ENCODE measurements around the gene IL36B. TPM values are rescaled to one million over a fixed set of nuclear protein-coding genes. Genes with fewer than 3 reads are reported as not detected.

The IL36B gene
- total and polyA plus RNA-seq, 9 of the 15 experiments (the other 6 are each of a cell fraction or from before 2014, with no cell fraction given), result not detected

DNA sequence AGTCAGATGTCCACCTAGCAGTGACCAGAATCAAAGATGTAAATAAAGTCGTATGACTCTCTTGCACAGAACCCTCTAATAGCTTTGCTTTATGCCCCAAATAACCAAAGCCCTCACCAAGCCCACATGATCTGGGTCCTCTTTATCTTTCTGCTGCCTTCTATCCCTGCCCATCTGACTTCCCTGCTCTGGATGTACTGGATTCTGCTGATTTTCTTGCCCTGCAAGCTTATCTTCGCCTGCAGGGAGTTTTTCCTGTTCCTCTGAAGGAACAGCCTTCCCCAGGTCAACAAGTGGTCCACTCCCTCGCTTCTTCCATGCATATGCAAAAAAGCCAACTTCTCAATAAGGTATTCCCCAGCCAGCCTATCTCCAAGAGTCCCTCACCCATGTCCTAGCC, 18.7 kb downstream of the IL36B start (continued):
- TF ChIP-seq SRSF9 (IDR thresholded peaks at IDR 0.05; ENCODE audit: borderline replicate concordance, low read depth, low read length) (no peak), ZNF589 (CRISPR knock-in tag; IDR thresholded peaks at IDR 0.05; ENCODE audit: low read depth) (0 out of 2 replicates have a peak, but pooled peaks have one; percentile 49), MYNN (IDR thresholded peaks at IDR 0.05) (peak; percentile 39; the same call in 1 of the 2 replicates), MYNN (CRISPR knock-in tag; IDR thresholded peaks at IDR 0.05) (no peak), MTA1 (IDR thresholded peaks at IDR 0.05; ENCODE audit: borderline replicate concordance) (peak; percentile 60; the same call in 1 of the 2 replicates), ERF (CRISPR knock-in tag; IDR thresholded peaks at IDR 0.05) (no peak), ELF1 (tag; IDR thresholded peaks at IDR 0.05) (no peak), CBFA2T2 (conservative IDR thresholded peaks at IDR 0.05) (peak; percentile 94), LARP7 (IDR thresholded peaks at IDR 0.05) (no peak), NCOR1 (IDR thresholded peaks at IDR 0.05) (peak; percentile 95), ZNF583 (CRISPR knock-in tag; IDR thresholded peaks at IDR 0.05) (peak; percentile 83; the same call in 1 of the 2 replicates), HMG20B (CRISPR knock-in tag; IDR thresholded peaks at IDR 0.05) (no peak), DPF2 (IDR thresholded peaks at IDR 0.05) (peak; percentile 83), ETV1 (tag; conservative IDR thresholded peaks at IDR 0.05; ENCODE audit: low read depth) (no peak), FOSL1 (tag; conservative IDR thresholded peaks at IDR 0.05) (peak; percentile 41; the same call in 1 of the 2 replicates), DMBX1 (CRISPR knock-in tag; IDR thresholded peaks at IDR 0.05; ENCODE audit: borderline replicate concordance) (peak; percentile 69; the same call in 1 of the 2 replicates), TAF15 (IDR thresholded peaks at IDR 0.05; ENCODE audit: low read depth, low read length) (no peak)
- TF ChIP-seq, protein P1, sequence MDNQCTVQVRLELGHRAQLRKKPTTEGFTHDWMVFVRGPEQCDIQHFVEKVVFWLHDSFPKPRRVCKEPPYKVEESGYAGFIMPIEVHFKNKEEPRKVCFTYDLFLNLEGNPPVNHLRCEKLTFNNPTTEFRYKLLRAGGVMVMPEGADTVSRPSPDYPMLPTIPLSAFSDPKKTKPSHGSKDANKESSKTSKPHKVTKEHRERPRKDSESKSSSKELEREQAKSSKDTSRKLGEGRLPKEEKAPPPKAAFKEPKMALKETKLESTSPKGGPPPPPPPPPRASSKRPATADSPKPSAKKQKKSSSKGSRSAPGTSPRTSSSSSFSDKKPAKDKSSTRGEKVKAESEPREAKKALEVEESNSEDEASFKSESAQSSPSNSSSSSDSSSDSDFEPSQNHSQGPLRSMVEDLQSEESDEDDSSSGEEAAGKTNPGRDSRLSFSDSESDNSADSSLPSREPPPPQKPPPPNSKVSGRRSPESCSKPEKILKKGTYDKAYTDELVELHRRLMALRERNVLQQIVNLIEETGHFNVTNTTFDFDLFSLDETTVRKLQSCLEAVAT (IDR thresholded peaks at IDR 0.05), result peak; percentile 28 to 55; a peak in 1 of 4 replicates
- TF ChIP-seq, protein P2, sequence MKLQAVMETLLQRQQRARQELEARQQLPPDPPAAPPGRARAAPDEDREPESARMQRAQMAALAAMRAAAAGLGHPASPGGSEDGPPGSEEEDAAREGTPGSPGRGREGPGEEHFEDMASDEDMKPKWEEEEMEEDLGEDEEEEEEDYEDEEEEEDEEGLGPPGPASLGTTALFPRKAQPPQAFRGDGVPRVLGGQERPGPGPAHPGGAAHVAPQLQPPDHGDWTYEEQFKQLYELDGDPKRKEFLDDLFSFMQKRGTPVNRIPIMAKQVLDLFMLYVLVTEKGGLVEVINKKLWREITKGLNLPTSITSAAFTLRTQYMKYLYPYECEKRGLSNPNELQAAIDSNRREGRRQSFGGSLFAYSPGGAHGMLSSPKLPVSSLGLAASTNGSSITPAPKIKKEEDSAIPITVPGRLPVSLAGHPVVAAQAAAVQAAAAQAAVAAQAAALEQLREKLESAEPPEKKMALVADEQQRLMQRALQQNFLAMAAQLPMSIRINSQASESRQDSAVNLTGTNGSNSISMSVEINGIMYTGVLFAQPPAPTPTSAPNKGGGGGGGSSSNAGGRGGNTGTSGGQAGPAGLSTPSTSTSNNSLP (IDR thresholded peaks at IDR 0.05; ENCODE audit: borderline replicate concordance, low read depth, low read length), result no peak
- TF ChIP-seq, protein P3, sequence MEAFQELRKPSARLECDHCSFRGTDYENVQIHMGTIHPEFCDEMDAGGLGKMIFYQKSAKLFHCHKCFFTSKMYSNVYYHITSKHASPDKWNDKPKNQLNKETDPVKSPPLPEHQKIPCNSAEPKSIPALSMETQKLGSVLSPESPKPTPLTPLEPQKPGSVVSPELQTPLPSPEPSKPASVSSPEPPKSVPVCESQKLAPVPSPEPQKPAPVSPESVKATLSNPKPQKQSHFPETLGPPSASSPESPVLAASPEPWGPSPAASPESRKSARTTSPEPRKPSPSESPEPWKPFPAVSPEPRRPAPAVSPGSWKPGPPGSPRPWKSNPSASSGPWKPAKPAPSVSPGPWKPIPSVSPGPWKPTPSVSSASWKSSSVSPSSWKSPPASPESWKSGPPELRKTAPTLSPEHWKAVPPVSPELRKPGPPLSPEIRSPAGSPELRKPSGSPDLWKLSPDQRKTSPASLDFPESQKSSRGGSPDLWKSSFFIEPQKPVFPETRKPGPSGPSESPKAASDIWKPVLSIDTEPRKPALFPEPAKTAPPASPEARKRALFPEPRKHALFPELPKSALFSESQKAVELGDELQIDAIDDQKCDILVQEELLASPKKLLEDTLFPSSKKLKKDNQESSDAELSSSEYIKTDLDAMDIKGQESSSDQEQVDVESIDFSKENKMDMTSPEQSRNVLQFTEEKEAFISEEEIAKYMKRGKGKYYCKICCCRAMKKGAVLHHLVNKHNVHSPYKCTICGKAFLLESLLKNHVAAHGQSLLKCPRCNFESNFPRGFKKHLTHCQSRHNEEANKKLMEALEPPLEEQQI (IDR thresholded peaks at IDR 0.05), result peak; percentile 82
- TF ChIP-seq, protein P4, sequence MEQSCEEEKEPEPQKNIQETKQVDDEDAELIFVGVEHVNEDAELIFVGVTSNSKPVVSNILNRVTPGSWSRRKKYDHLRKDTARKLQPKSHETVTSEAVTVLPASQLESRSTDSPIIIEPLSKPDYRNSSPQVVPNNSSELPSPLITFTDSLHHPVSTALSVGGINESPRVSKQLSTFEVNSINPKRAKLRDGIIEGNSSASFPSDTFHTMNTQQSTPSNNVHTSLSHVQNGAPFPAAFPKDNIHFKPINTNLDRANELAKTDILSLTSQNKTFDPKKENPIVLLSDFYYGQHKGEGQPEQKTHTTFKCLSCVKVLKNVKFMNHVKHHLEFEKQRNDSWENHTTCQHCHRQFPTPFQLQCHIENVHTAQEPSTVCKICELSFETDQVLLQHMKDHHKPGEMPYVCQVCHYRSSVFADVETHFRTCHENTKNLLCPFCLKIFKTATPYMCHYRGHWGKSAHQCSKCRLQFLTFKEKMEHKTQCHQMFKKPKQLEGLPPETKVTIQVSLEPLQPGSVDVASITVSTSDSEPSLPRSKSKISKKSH (CRISPR knock-in tag; IDR thresholded peaks at IDR 0.05), result no peak
- TF ChIP-seq, protein P5, sequence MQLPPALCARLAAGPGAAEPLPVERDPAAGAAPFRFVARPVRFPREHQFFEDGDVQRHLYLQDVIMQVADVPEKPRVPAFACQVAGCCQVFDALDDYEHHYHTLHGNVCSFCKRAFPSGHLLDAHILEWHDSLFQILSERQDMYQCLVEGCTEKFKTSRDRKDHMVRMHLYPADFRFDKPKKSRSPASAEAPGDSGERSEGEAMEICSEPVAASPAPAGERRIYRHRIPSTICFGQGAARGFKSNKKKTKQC (CRISPR knock-in tag; IDR thresholded peaks at IDR 0.05), result no peak
